NCI-H146 (cell line): ENCODE measurements around the gene ALB.

ENCODE experiments used
- DNase-seq: peaks from one replicate; lab custom pipeline; 2025; lab: John Stamatoyannopoulos, UW

ALB gene

DNA sequence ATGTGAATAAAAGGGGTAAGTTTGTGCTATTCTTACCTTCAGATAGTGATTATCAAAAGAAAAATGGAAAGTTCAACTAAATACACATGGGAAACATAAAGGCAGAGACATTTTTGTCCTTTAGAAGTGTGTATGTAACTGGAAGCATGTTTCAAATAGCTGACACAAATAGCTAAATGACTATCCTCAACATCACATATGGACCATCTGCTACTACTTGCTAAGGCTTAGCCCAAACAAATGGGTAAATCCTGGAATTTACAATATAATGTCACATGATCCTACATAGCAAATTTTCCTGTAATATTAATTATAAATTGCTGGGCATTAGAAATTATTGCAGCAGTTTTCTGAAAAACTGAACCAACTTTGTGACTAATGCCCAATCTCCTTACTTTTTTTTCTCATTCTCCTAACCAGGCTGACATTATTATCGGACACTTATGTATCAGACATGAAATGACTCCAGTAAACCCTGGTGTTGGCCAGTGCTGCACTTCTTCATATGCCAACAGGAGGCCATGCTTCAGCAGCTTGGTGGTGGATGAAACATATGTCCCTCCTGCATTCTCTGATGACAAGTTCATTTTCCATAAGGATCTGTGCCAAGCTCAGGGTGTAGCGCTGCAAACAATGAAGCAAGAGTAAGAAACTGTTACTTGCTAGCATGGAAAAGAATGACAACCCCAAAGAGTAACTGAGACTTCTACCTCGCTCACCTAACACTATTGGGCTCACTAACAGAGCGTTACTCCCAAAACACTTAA, 48.1 kb downstream of the ALB start:
- no peak for DNase-seq

DNA sequence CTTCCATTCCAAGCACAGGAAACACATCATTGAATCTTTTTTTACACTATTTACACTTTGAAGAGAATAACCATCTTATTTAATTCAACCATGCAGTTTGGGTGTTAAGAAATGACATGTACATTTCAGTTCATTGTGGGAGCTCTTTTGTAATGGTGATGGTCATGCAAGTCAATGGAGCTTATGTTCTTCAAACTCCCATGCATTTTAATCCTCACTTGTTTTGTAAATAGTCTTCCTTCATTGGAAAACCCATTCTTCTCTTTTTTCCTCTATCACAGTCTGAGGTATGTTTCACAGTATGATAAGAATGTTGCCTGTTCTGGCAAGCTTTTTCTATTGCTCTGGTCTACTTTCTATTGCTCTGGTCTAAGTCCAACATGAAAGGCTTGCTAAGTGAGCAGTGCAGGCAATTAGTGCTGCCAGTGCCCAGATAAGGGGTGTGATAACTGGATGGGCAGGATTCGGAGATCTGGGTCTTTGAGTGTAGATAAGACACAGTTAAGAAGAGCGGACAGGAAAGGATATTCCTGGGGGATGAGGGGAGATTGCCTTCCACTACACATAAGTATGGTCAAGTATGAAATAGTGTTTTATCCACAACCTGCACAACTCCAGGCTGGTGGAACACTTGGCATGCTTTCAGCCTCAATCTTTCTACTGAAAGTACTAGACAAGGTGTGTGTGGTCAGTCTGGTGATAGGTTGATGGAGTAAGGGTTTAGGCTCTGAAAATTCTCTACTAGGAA, 49.0 kb downstream of the ALB start:
- peak; percentile 34 for DNase-seq

DNA sequence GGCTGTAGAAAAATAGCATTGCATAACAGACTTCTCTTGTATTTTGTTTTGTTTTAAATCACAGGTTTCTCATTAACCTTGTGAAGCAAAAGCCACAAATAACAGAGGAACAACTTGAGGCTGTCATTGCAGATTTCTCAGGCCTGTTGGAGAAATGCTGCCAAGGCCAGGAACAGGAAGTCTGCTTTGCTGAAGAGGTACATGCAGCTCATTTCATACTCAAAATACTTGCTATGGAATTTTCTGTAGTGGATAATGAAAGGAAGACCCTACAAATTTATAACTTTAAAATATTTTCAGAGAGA, 49.6 kb downstream of the ALB start:
- no peak for DNase-seq

DNA sequence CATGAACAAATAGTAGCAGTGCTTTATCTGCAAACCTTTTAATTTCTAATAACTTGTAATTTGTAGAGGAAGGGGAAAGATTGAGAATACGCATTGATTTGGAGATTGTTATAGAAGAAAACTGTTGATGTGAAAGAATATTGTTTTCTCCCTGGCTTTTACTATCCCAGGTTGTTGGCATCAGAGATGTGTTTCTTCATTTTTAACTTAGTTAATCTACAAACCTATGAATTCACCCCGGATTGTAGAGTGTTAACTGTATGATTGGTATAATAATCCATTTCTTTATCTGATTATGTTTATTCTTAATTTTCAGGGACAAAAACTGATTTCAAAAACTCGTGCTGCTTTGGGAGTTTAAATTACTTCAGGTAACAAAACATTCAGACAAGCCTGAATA, 50.8 kb downstream of the ALB start:
- DNase-seq, result no peak

DNA sequence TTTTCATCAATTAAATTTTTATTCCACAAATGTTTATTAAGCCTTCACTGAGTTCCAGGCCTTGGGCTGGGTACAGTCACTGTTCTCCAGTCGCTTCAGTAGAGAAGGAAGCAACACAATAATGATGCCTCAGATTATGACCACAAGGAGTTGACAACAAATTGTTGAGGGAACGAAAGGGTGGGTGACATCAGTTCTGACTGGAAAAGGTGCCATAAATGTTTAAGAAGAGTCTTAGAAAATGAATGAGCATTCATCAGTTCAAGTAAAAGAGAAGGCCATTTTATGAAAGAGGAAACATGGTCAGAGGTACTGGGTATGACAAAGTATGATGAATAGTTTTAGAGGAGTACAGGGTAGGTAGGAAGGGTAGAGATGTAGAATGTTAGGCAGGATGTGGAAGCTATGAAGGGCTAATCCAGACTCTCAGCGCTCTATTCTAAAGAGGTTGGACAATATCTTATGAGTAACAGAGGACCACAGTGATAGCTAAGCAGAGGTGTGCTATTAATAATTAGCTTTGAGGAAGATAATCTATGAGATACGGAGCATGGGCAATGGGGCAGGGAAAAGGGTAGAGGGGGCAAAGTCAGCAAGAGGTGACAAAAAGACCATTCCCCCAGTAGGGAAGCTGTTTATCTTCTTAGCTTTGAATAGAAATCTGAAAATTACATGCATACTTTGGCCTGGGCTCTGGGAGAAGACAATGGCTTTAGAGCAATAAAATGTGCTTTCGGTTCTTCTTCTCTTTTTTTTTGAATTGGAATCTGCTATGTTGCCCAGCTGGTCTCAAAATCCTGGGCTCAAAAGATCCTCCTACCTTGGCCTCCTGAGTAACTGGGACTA, 52.3 kb downstream of the ALB start:
- no peak for DNase-seq

DNA sequence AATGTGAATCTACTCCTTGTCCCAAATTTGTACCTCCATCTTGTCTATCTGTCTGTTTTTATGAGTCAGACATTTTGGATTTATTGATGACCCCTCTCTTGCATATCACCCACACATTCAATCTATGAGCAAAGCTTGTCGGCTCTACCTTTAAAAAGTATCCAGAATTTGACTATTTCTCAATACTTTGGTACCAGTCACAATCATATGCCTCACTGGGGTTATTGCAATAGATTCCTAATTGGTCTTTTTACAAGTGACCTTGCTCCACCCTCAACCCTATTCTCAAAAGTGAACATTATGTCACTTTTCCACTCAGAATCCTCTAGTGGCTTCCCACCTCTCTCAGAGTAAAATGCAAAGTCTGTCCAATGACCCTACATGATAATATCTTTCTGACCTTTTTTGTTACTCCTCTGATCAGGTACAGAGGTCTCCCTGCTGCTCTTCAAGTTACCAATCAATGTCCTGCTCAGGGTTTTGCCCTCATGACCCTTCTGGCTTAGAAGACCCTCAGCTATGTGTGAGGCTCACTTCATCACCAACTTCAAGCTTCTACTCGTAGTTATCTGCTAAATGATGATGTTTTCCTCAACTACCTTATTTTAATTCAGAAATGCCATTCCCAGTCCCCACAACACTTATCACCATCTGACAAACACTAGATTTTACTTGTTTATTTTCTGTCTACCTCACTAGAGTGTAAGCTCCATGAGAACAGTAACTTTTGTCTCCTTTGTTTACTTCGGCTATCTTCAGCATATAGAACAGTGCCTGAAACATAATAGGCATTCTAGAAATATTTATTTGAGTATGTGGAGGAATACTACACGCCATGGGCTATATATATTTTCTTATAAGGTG, 54.3 kb downstream of the ALB start:
- DNase-seq, result no peak

DNA sequence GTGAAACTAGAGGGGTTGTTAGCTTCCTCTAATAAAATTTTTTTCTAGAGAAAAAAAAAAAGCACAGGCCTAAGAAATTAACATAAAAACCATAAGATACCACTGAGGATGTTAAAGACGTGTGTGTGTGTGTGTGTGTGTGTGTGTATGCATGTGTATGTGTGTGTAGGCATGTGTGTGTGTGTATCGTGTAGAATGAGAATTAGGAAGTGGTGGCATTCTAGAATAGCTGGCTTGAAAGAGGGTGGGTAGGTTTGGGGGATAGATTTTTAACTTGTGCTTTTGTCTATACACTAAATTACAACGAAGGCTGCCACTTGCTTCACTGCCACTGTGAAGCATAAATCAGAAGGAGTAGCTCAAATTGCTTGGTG, 54.9 kb downstream of the ALB start:
- DNase-seq, result no peak

DNA sequence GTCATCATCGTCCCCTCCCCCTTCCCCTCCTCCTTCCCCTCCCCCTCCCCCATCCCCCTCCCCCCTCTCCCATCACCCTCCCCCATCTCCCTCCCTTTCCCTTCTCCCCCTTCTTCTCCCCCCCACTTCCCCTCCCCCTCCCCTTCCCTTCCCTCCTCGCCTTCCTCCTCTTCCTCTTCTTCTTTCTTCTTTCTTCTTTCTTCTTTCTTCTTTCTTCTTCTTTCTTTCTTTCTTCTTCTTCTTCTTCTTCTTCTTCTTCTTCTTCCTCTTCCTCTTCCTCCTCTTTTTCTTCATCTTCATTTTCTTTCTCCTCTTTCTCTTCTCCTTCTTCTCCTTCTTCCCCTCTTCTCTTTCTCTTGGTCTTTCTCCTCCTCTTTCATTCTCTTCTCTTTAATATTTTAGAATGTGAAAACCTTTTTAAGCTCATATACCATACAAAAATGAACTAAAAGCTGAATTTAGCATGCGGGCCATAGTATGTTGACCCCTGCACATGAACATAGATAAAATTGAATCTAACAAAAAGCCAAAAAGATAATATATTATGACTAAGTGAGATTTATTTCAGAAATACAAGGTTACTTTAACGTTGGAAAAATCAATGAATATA, 56.9 kb downstream of the ALB start:
- no peak for DNase-seq

DNA sequence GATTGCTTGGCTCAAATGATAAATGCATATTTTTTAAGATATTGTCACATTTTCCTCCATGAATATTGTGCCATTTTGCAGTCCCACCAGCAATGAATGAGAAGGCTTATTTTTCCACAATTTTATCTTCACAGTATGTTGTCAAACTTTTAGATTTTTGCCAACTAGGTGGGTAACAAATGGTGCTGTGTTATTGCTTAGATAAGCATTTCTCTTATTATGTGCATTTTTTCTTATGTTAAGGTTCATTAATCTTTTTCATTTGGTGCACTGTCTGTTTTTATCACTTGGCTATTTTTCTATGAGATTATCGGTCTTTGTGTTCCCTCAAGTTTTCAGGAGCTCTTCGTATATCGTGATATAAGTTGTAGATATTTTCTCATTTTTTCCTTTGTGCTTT, 64.1 kb downstream of the ALB start:
- DNase-seq, result no peak

DNA sequence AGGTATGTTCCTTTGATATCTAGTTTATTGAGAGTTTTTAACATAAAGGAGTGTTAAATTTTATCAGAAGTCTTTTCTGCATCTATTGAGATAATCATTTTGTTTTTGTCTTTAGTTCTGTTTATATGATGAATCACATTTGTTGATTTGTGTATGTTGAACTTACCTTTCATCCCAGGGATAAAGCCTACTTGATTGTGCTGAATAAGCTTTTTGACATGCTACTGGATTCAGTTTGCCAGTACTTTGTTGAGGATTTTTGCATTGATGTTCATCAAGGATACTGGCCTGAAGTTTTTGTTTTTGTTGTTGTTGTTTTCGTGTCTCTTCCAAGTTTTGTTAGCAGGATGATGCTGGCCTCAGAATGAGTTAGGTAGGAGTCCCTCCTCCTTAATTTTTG, 66.6 kb downstream of the ALB start:
- no peak for DNase-seq
